ENCODE data around the gene ISG20.

DNA sequence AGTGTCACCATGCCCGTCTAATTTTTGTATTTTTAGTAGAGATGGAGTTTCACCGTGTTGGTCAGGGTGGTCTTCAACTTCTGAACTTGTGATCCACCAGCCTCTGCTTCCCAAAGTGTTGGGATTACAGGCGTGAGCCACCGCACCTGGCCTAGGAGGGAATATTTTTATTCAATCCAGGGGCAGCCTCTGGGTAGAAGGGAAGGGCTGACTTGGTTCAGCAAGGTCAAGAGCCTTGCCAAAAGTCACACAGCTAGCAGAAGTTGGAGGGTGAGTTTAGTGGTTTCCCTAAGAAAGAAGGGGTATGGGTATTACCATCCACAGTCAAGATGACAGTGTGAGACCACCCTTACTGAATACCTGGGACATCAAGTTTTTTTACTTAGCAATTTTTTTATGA is 22.6 kb upstream of the ISG20 start:
- TF ChIP-seq, protein P1, sequence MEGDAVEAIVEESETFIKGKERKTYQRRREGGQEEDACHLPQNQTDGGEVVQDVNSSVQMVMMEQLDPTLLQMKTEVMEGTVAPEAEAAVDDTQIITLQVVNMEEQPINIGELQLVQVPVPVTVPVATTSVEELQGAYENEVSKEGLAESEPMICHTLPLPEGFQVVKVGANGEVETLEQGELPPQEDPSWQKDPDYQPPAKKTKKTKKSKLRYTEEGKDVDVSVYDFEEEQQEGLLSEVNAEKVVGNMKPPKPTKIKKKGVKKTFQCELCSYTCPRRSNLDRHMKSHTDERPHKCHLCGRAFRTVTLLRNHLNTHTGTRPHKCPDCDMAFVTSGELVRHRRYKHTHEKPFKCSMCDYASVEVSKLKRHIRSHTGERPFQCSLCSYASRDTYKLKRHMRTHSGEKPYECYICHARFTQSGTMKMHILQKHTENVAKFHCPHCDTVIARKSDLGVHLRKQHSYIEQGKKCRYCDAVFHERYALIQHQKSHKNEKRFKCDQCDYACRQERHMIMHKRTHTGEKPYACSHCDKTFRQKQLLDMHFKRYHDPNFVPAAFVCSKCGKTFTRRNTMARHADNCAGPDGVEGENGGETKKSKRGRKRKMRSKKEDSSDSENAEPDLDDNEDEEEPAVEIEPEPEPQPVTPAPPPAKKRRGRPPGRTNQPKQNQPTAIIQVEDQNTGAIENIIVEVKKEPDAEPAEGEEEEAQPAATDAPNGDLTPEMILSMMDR (IDR thresholded peaks at IDR 0.05), result no peak
- TF ChIP-seq ZFX (IDR thresholded peaks at IDR 0.05; ENCODE audit: borderline replicate concordance), result no peak

Data from 22Rv1 (cell line).